Endothelial cell of umbilical vein (primary cell): ENCODE results near the gene SCYL1. TPM values are rescaled to one million over a fixed set of nuclear protein-coding genes. Genes with fewer than 3 reads are reported as not detected.

Experiments used
- BruUV-seq: library from RNA; stranded (reverse); fragments of 400-500 nt; replicated peaks from 2 replicates; lab custom pipeline; 2021; lab: Mats Ljungman, UMichigan
- CTCF ChIA-PET: fragments of 300-600, 350-600 bp; sonication (Branson Sonifier 250); formaldehyde crosslinking; loops from one replicate; lab custom pipeline; 2021; ENCODE audit warnings: antibody characterized with exemption, inconsistent platforms; lab: Charles Lee
- POLR2A ChIA-PET: fragments of 300-600, 350-600 bp; sonication (Branson Sonifier 250); formaldehyde crosslinking; loops from one replicate; lab custom pipeline; 2021; ENCODE audit warnings: antibody characterized with exemption, inconsistent platforms; lab: Charles Lee
- DNase-seq: peaks from one replicate; pipeline ENCODE4 v3.0.0-alpha.2; 2011; ENCODE audit warnings: low read depth, low spot score
- FAIRE-seq: peaks from 2 replicates; lab custom pipeline; 2011; peaks lifted over from hg19 to GRCh38; lab: Jason Lieb, UNC
- H2AFZ ChIP-seq: 2 replicates; pipeline ENCODE4 v1.6.0; 2012; ENCODE audit warnings: low read depth, low read length, control low read depth, inconsistent platforms
- H3K27ac ChIP-seq: 2 replicates; pipeline ENCODE4 v1.5.1; 2011; ENCODE audit warnings: low read depth, mild to moderate bottlenecking, control low read depth, low read length, moderate library complexity; ENCODE audit not compliant: insufficient read depth
- H3K27me3 ChIP-seq, 2 experiments: 2 replicates each; pipeline versions ENCODE4 v1.6.0 to v1.6.1; 2011; ENCODE audit warnings: low read length in 2 of 2, mixed read lengths in 1 of 2; ENCODE audit not compliant: control insufficient read depth in 2 of 2, insufficient read depth in 2 of 2
- H3K36me3 ChIP-seq, 2 experiments: 2 replicates in 1 of 2; 3 replicates in 1 of 2; pipeline ENCODE4 v1.5.1; 2011; ENCODE audit warnings: low read length in 2 of 2, mild to moderate bottlenecking in 1 of 2, moderate library complexity in 1 of 2; ENCODE audit not compliant: control insufficient read depth in 2 of 2, insufficient read depth in 2 of 2; ENCODE audit errors: extremely low read depth in 1 of 2
- H3K4me1 ChIP-seq: 3 replicates; pipeline ENCODE4 v1.5.1; 2011; ENCODE audit warnings: mild to moderate bottlenecking, low read length; ENCODE audit not compliant: control insufficient read depth, insufficient read depth; ENCODE audit errors: extremely low read depth
- H3K4me2 ChIP-seq: 2 replicates; pipeline ENCODE4 v1.6.1; 2011; ENCODE audit warnings: low read length, control low read depth, mixed read lengths; ENCODE audit not compliant: insufficient read depth
- H3K4me3 ChIP-seq, 3 experiments: fragments of 200-600 bp in 1 of 3; sonication (generic), shearing (Covaris generic) in 1 of 3; replicated peaks in 1 of 3; 2 replicates each; pipeline ENCODE4 v1.5.1; 2011 to 2016; ENCODE audit warnings: control low read depth in 3 of 3, low read length in 3 of 3, mild to moderate bottlenecking in 2 of 3, inconsistent platforms in 1 of 3, low read depth in 1 of 3, moderate library complexity in 1 of 3; ENCODE audit not compliant: insufficient read depth in 1 of 3
- H3K79me2 ChIP-seq: 2 replicates; pipeline ENCODE4 v1.6.0; 2012; ENCODE audit warnings: low read length, inconsistent platforms; ENCODE audit not compliant: control insufficient read depth, insufficient read depth
- H3K9ac ChIP-seq: replicated peaks from 2 replicates; pipeline ENCODE3; 2011; ENCODE audit warnings: low read length, control low read depth; ENCODE audit not compliant: insufficient read depth; ENCODE audit errors: extremely low read depth
- H3K9me1 ChIP-seq: replicated peaks from 3 replicates; pipeline ENCODE4 v1.6.0; 2011; ENCODE audit warnings: mild to moderate bottlenecking, low read length; ENCODE audit not compliant: control insufficient read depth, insufficient read depth; ENCODE audit errors: extremely low read depth
- H3K9me3 ChIP-seq: replicated peaks from 2 replicates; pipeline ENCODE4 v1.5.1; 2012; ENCODE audit warnings: low read length, inconsistent platforms; ENCODE audit not compliant: control insufficient read depth, insufficient read depth
- H4K20me1 ChIP-seq: replicated peaks from 2 replicates; pipeline ENCODE3; 2011; ENCODE audit warnings: mild to moderate bottlenecking, low read length; ENCODE audit not compliant: control insufficient read depth, insufficient read depth; ENCODE audit errors: extremely low read depth
- EZH2 ChIP-seq: IDR thresholded peaks from 2 replicates; pipeline ENCODE4 v1.6.1; 2012; ENCODE audit warnings: borderline replicate concordance, low read depth, mild to moderate bottlenecking, moderate library complexity, low read length, inconsistent platforms; ENCODE audit not compliant: severe bottlenecking
- FOS ChIP-seq: IDR thresholded peaks from 2 replicates; pipeline ENCODE4 v1.6.1; 2011; ENCODE audit warnings: mild to moderate bottlenecking, low read length, moderate library complexity, borderline replicate concordance; ENCODE audit not compliant: insufficient read depth
- GATA2 ChIP-seq: IDR thresholded peaks from 2 replicates; pipeline ENCODE4 v1.7.0; 2011; ENCODE audit warnings: low read depth, mild to moderate bottlenecking, moderate library complexity, mixed read lengths, low read length; ENCODE audit not compliant: insufficient read length, insufficient read depth
- JUN ChIP-seq: IDR thresholded peaks from 2 replicates; pipeline ENCODE4 v1.6.1; 2011; ENCODE audit warnings: borderline replicate concordance, low read depth; ENCODE audit not compliant: insufficient read length, insufficient read depth
- MYC ChIP-seq: IDR thresholded peaks from one replicate; pipeline ENCODE4 v1.6.1; 2011; ENCODE audit warnings: mild to moderate bottlenecking, low read depth, low read length
- POLR2A ChIP-seq: IDR thresholded peaks from 2 replicates; pipeline ENCODE4 v1.6.1; 2012; ENCODE audit warnings: low read depth, mild to moderate bottlenecking, control low read depth, low read length
- POLR2AphosphoS5 ChIP-seq: IDR thresholded peaks from 2 replicates; pipeline ENCODE4 v1.6.1; 2012; ENCODE audit warnings: low read depth, mild to moderate bottlenecking, control low read depth, low read length, moderate library complexity; ENCODE audit not compliant: insufficient read depth
- dilution Hi-C: fragments of 300-500 bp; cut with MboI; formaldehyde crosslinking; loops from one replicate; pipeline ENCODE4 v1.15.0; 2019; ENCODE audit warnings: low sequenced_read_pairs; ENCODE audit not compliant: extremely low pct_ligation_motif_present
- intact Hi-C: fragments of 100-400 bp; cut with micrococcal nuclease; formaldehyde crosslinking; loops from one replicate; pipeline ENCODE4 v1.10.0; 2022
- polyA plus RNA-seq, 4 experiments: library from polyadenylated mRNA; depleted of rRNA in 3 of 4; stranded (reverse) in 3 of 4; unstranded in 1 of 4; fragments of >200 nt; gene quantifications; 2 replicates each; pipeline versions ENCODE4 v1.2.1 to v1.2.3, GENCODE V29; 2011 to 2012; ENCODE audit warnings: missing spikeins in 1 of 4
- total RNA-seq: library from RNA; stranded (reverse); gene quantifications from 2 replicates; pipeline ENCODE4 v1.2.3, GENCODE V29; 2021
- TF ChIP-seq, protein P1 (sequence below): IDR thresholded peaks from 2 replicates; pipeline ENCODE4 v1.6.1; 2011; ENCODE audit not compliant: insufficient read depth, insufficient read length
- TF ChIP-seq, protein P2 (sequence below), 2 donors: IDR thresholded peaks; 1 replicate in 1 of 2; 2 replicates in 1 of 2; pipeline ENCODE4 v1.5.1; 2011; ENCODE audit warnings: low read length in 2 of 2, mild to moderate bottlenecking in 2 of 2, moderate library complexity in 2 of 2, control low read depth in 1 of 2, inconsistent platforms in 1 of 2, low read depth in 1 of 2; ENCODE audit not compliant: insufficient read depth in 1 of 2; ENCODE audit errors: extremely low read depth in 1 of 2

The SCYL1 gene
- total and polyA plus RNA-seq, 2 donors (not counting 3 experiments of a cell fraction or from before 2014, with no cell fraction given): 88.2 to 126 TPM

- dilution Hi-C loops (no loop called here), intact Hi-C loops (no loop called here)
- BruUV-seq: no TSS peak
- H3K27me3 ChIP-seq: no peaks in the 10 kb centered on the region
- POLR2A ChIA-PET: no interaction called here
- no peak overlapping the region for H3K4me2 ChIP-seq
- DNase-seq (no peak), FAIRE-seq (no peak)
- peaks cover 16 to 43% of the 10 kb centered on the region in 2 experiments for H3K36me3 ChIP-seq
- no peak overlapping the region for H3K4me3 ChIP-seq
- peaks cover 21% of the 10 kb centered on the region for H3K79me2 ChIP-seq
- peaks cover 11% of the 10 kb centered on the region for H3K4me1 ChIP-seq
- no peaks in the 10 kb centered on the region for H3K9me1 ChIP-seq
- no peaks in the 10 kb centered on the region for H4K20me1 ChIP-seq
- H3K27ac ChIP-seq: no peak overlapping the region
- H3K9ac ChIP-seq: no peak overlapping the region
- no peak overlapping the region for H2AFZ ChIP-seq
- H3K9me3 ChIP-seq: no peaks in the 10 kb centered on the region
- CTCF ChIA-PET: interaction anchor here (0.8 kb wide), 1 partner anchor 12 kb away, joined by 3 read pairs; no protein-coding TSS in a partner anchor
- TF ChIP-seq POLR2A (no peak), FOS (no peak), MYC (no peak), EZH2 (no peak), JUN (no peak), GATA2 (no peak), POLR2AphosphoS5 (no peak)
- TF ChIP-seq, protein P1, sequence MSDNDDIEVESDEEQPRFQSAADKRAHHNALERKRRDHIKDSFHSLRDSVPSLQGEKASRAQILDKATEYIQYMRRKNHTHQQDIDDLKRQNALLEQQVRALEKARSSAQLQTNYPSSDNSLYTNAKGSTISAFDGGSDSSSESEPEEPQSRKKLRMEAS: no peak
- TF ChIP-seq, protein P2, sequence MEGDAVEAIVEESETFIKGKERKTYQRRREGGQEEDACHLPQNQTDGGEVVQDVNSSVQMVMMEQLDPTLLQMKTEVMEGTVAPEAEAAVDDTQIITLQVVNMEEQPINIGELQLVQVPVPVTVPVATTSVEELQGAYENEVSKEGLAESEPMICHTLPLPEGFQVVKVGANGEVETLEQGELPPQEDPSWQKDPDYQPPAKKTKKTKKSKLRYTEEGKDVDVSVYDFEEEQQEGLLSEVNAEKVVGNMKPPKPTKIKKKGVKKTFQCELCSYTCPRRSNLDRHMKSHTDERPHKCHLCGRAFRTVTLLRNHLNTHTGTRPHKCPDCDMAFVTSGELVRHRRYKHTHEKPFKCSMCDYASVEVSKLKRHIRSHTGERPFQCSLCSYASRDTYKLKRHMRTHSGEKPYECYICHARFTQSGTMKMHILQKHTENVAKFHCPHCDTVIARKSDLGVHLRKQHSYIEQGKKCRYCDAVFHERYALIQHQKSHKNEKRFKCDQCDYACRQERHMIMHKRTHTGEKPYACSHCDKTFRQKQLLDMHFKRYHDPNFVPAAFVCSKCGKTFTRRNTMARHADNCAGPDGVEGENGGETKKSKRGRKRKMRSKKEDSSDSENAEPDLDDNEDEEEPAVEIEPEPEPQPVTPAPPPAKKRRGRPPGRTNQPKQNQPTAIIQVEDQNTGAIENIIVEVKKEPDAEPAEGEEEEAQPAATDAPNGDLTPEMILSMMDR (IDR thresholded peaks at IDR 0.05; ENCODE audit: extremely low read depth in 1 of 2, insufficient read depth in 1 of 2, low read depth in 1 of 2, low read length in 2 of 2): no peak
These were observed 4.0 kb downstream of the SCYL1 start for GRCh38 chr11:65528819-65529350.
